HAP-1 (cell line): Measurements from ENCODE around the gene RNASE7.

Source experiments
- DNase-seq, 2 experiments: peaks; one replicate each; pipeline ENCODE4 v3.0.0-alpha.2; 2016 to 2020; ENCODE audit warnings: low spot score in 2 of 2
- H3K27me3 ChIP-seq: fragments of 250-450 bp; sonication (Bioruptor Pico); 2 replicates; pipeline ENCODE4 v1.5.1; 2020; ENCODE audit warnings: low read depth, mild to moderate bottlenecking, moderate library complexity
- H3K36me3 ChIP-seq: fragments of 250-450 bp; sonication (Bioruptor Pico); replicated peaks from 2 replicates; pipeline ENCODE4 v1.5.1; 2020; ENCODE audit warnings: mild to moderate bottlenecking
- H3K4me1 ChIP-seq: fragments of 250-450 bp; sonication (Bioruptor Pico); 2 replicates; pipeline ENCODE4 v1.5.1; 2020; ENCODE audit warnings: mild to moderate bottlenecking
- H3K4me3 ChIP-seq: fragments of 250-450 bp; sonication (Bioruptor Pico); 2 replicates; pipeline ENCODE4 v1.5.1; 2020; ENCODE audit warnings: mild to moderate bottlenecking, moderate library complexity
- H3K9me3 ChIP-seq: fragments of 250-450 bp; sonication (Bioruptor Pico); 2 replicates; pipeline ENCODE4 v1.5.1; 2020; ENCODE audit warnings: mild to moderate bottlenecking, moderate library complexity
- in situ Hi-C: fragments of 300-500 bp; cut with MboI; formaldehyde crosslinking; loops from 3 replicates; pipeline ENCODE4 v1.14.3; 2020; ENCODE audit warnings: low sequenced_read_pairs, inconsistent platforms, mixed read lengths

RNASE7 gene

GRCh38 chr14:21071225-21072030, 29.3 kb downstream of the RNASE7 start:
- in situ Hi-C loops: no loop called here
- peaks cover 5% of the 10 kb centered on the region for H3K4me1 ChIP-seq
- no peaks in the 10 kb centered on the region for H3K9me3 ChIP-seq
- peaks cover 6% of the 10 kb centered on the region; the same call in 1 of the 2 replicates for H3K36me3 ChIP-seq
- H3K27me3 ChIP-seq: peaks cover 3% of the 10 kb centered on the region
- H3K4me3 ChIP-seq: peak overlapping the region; percentile 53
- peak; percentile 50 to 83 for DNase-seq

GRCh38 chr14:21072031-21072473, 29.9 kb downstream of the RNASE7 start:
- H3K4me3 ChIP-seq: peak overlapping the region; percentile 53
- no peak for DNase-seq
- H3K9me3 ChIP-seq: no peaks in the 10 kb centered on the region
- no peaks in the 10 kb centered on the region; the same call in 1 of the 2 replicates for H3K27me3 ChIP-seq
- H3K36me3 ChIP-seq: peaks cover 6% of the 10 kb centered on the region; the same call in 1 of the 2 replicates
- in situ Hi-C loops: no loop called here
- peaks cover 5% of the 10 kb centered on the region for H3K4me1 ChIP-seq

- Histone ChIP-seq H3K36me3 (peaks cover 6% of the 10 kb centered on the region; the same call in 1 of the 2 replicates), H3K4me1 (peaks cover 5% of the 10 kb centered on the region), H3K9me3 (no peaks in the 10 kb centered on the region), H3K27me3 (no peaks in the 10 kb centered on the region), H3K4me3 (no peak overlapping the region)
- DNase-seq: no peak
- in situ Hi-C loops: no loop called here
Observed at GRCh38 chr14:21072781-21073339, 30.7 kb downstream of the RNASE7 start.

DNA sequence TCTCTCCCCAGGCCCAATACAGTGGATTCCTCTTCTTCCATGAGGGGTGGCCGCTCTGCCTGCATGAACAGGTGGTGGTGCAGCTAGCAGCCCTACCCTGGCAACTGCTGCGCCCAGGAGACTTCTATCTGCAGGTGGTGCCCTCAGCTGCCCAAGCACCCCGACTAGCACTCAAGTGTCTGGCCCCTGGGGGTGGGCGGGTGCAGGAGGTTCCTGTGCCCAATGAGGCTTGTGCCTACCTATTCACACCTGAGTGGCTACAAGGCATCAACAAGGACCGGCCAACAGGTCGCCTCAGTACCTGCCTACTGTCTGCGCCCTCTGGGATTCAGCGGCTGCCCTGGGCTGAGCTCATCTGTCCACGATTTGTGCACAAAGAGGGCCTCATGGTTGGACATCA, 31.8 kb downstream of the RNASE7 start:
- no peak for DNase-seq
- H3K4me1 ChIP-seq: peaks cover 5% of the 10 kb centered on the region
- H3K4me3 ChIP-seq: no peak overlapping the region
- no peaks in the 10 kb centered on the region for H3K27me3 ChIP-seq
- H3K36me3 ChIP-seq: peaks cover 9% of the 10 kb centered on the region
- no peaks in the 10 kb centered on the region for H3K9me3 ChIP-seq
- in situ Hi-C loops: no loop called here

- in situ Hi-C loops: loop anchor here (25.0 kb wide), 1 partner anchor 737 kb away; the partner anchor contains the start of genes CCNB1IP1 and PARP2
- Histone ChIP-seq H3K27me3 (no peaks in the 10 kb centered on the region), H3K4me3 (no peak overlapping the region), H3K4me1 (peaks cover 1% of the 10 kb centered on the region), H3K9me3 (no peaks in the 10 kb centered on the region), H3K36me3 (peaks cover 10% of the 10 kb centered on the region)
- no peak for DNase-seq
Observed at GRCh38 chr14:21074398-21075272, 32.5 kb downstream of the RNASE7 start.

- no peak for DNase-seq
- Histone ChIP-seq H3K36me3 (peaks cover 10% of the 10 kb centered on the region), H3K4me1 (no peaks in the 10 kb centered on the region; the same call in 1 of the 2 replicates), H3K4me3 (no peak overlapping the region), H3K9me3 (no peaks in the 10 kb centered on the region), H3K27me3 (no peaks in the 10 kb centered on the region)
- in situ Hi-C loops: loop anchor here (25.0 kb wide), 1 partner anchor 739 kb away; the partner anchor contains the start of genes CCNB1IP1 and PARP2
Observed at GRCh38 chr14:21075719-21076437, 33.7 kb downstream of the RNASE7 start.

- Histone ChIP-seq H3K4me1 (no peaks in the 10 kb centered on the region), H3K9me3 (no peaks in the 10 kb centered on the region), H3K27me3 (no peaks in the 10 kb centered on the region), H3K36me3 (peaks cover 10% of the 10 kb centered on the region), H3K4me3 (no peak overlapping the region)
- in situ Hi-C loops: loop anchor here (25.0 kb wide), 1 partner anchor 740 kb away; the partner anchor contains the start of genes CCNB1IP1 and PARP2
- no peak for DNase-seq
Observed at GRCh38 chr14:21077672-21078071, 35.5 kb downstream of the RNASE7 start.

GRCh38 chr14:21078287-21078686, 36.1 kb downstream of the RNASE7 start:
- no peaks in the 10 kb centered on the region for H3K9me3 ChIP-seq
- DNase-seq: no peak
- H3K27me3 ChIP-seq: no peaks in the 10 kb centered on the region
- no peak overlapping the region for H3K4me3 ChIP-seq
- H3K4me1 ChIP-seq: no peaks in the 10 kb centered on the region
- peaks cover 10% of the 10 kb centered on the region for H3K36me3 ChIP-seq
- in situ Hi-C loops: loop anchor here (25.0 kb wide), 1 partner anchor 741 kb away; the partner anchor contains the start of genes CCNB1IP1 and PARP2

DNA sequence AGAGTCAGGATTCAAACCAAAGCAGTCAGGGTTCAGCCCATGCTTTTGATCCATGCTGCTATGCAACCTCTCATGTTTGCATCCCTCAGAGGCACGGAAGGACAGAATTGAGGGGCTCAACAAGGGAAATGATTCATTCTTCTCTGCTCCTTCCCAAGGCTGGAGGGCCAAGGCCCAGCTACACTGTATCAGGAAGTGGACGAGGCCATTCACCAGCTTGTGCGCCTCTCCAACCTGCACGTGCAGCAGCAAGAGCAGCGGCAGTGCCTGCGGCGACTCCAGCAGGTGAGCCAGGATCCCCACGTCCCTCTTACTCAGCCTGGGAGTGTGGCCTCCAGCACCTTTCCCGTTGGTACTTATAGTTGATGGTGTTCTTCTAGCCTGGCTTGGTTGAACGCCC, 36.6 kb downstream of the RNASE7 start:
- Histone ChIP-seq H3K4me3 (no peak overlapping the region), H3K9me3 (no peaks in the 10 kb centered on the region), H3K27me3 (no peaks in the 10 kb centered on the region), H3K4me1 (no peaks in the 10 kb centered on the region), H3K36me3 (peaks cover 10% of the 10 kb centered on the region)
- in situ Hi-C loops: loop anchor here (25.0 kb wide), 1 partner anchor 741 kb away; the partner anchor contains the start of genes CCNB1IP1 and PARP2
- no peak for DNase-seq

DNA sequence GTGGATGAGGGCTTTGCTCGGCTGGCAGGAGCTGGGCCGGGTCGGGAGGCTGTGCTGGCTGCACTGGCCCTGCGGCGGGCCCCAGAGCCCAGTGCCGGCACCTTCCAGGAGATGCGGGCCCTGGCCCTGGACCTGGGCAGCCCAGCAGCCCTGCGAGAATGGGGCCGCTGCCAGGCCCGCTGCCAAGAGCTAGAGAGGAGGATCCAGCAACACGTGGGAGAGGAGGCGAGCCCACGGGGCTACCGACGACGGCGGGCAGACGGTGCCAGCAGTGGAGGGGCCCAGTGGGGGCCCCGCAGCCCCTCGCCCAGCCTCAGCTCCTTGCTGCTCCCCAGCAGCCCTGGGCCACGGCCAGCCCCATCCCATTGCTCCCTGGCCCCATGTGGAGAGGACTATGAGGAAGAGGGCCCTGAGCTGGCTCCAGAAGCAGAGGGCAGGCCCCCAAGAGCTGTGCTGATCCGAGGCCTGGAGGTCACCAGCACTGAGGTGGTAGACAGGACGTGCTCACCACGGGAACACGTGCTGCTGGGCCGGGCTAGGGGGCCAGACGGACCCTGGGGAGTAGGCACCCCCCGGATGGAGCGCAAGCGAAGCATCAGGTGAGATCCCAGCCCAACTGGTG, 39.5 kb downstream of the RNASE7 start:
- H3K9me3 ChIP-seq: no peaks in the 10 kb centered on the region
- H3K4me1 ChIP-seq: no peaks in the 10 kb centered on the region
- no peak for DNase-seq
- H3K27me3 ChIP-seq: no peaks in the 10 kb centered on the region
- in situ Hi-C loops: loop anchor here (25.0 kb wide), 1 partner anchor 744 kb away; the partner anchor contains the start of genes CCNB1IP1 and PARP2
- H3K36me3 ChIP-seq: peaks cover 14% of the 10 kb centered on the region
- no peak overlapping the region for H3K4me3 ChIP-seq

DNA sequence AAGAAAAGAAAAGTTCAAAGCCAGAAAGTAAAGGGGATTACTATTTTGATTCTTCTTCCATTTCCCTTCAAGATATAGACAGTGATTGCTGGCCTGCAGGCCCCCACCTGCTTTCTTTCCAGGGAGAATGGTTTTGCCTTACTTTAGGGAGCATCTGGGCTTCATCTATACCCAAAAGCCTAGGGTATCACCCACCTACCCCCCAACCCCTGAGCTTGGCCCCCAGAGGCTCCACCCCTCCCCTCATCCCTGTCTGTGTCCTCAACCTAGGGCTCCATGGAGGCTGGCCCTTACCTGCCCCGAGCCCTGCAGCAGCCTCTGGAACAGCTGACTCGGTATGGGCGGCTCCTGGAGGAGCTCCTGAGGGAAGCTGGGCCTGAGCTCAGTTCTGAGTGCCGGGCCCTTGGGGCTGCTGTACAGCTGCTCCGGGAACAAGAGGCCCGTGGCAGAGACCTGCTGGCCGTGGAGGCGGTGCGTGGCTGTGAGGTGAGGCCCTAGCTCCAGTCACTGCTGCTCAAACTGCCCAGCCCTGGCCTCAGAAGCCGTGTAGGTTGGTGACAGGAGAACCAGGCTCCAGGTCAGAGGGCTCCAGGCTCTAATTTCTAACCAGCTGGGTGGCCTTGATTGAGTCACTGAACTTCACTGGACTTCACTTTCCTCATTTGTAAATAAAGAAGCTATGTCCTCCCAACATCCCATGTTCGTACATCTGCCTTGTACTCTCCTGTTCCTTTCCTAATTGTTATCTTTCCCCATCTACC, 41.6 kb downstream of the RNASE7 start:
- Histone ChIP-seq H3K27me3 (no peaks in the 10 kb centered on the region), H3K9me3 (no peaks in the 10 kb centered on the region), H3K36me3 (peaks cover 15% of the 10 kb centered on the region), H3K4me1 (no peaks in the 10 kb centered on the region), H3K4me3 (no peak overlapping the region)
- in situ Hi-C loops: loop anchor here (25.0 kb wide), 1 partner anchor 746 kb away; the partner anchor contains the start of genes CCNB1IP1 and PARP2
- no peak for DNase-seq

DNA sequence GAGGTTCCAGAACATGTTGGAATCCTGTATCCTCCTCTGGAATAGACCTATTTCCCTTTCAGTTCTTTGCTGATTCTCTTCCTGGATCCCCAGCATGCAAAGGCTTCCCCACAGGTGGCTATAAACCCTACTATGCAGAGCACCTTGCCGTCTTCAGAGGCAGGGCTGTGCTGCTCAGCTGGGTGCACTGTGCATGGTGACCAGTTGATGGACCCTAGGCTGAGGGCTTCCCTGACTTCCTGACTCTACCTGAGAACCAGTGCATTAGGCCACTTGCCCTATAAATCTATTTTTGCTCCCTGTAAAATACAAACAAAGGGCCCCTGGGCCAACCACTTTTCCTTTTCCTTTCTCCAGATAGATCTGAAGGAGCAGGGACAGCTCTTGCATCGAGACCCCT, 42.2 kb downstream of the RNASE7 start:
- peaks cover 19% of the 10 kb centered on the region for H3K36me3 ChIP-seq
- in situ Hi-C loops: loop anchor here (25.0 kb wide), 1 partner anchor 747 kb away; the partner anchor contains the start of genes CCNB1IP1 and PARP2
- no peaks in the 10 kb centered on the region for H3K27me3 ChIP-seq
- H3K4me1 ChIP-seq: no peaks in the 10 kb centered on the region
- no peak for DNase-seq
- no peaks in the 10 kb centered on the region for H3K9me3 ChIP-seq
- no peak overlapping the region for H3K4me3 ChIP-seq
